ENCODE results near the gene NT5C.

Gene NT5C

DNA sequence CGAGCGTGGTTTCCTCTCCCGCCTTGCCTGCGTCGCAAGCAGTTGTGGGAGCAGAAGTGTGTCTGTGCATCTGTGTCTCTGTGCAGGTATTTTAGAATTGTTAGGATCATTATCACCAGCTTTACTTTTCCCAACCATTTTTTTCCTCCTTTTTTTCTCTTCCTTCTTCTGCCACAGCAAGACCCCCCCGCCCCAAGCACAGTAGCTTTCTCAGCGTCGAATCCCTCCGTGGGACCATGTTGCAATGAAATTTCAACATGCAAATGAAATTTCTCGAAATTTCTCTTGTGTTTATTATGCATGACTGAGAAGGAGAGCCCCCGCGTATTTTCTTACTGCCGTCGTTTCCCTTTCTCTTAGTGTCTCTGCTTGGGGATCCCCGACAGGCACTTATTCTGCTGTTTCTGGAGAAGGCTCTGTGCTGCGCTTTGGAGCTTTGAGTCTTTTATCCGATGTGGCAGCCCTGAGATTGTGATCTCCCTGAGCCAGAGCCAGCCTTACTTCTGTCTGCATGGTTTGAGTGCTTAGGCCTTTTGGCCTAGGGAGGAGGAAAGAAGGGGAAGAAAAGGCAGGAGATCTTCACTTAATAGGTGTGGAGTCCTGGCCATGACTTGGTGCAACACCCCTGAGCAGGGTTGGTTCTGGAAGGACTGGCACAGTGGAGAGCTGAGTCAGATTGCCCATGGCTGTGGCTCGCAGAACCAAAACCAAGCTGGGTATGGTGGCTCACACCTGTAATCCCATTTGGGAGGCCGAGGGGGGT, 16.8 kb downstream of the NT5C start:
- Mint-ChIP-seq H3K4me3 (peak overlapping the region; percentile 64 to 68 (median 67)), H3K4me1 (peaks cover 27% of the 10 kb centered on the region), H3K27ac (peak overlapping the region; percentile 68 to 80 (median 78)), H3K36me3 (ENCODE audit: low read depth) (peaks cover 22% of the 10 kb centered on the region), H3K27me3 (ENCODE audit: low read depth) (no peaks in the 10 kb centered on the region), H3K9me3 (no peaks in the 10 kb centered on the region)
- TF ChIP-seq, protein P1, sequence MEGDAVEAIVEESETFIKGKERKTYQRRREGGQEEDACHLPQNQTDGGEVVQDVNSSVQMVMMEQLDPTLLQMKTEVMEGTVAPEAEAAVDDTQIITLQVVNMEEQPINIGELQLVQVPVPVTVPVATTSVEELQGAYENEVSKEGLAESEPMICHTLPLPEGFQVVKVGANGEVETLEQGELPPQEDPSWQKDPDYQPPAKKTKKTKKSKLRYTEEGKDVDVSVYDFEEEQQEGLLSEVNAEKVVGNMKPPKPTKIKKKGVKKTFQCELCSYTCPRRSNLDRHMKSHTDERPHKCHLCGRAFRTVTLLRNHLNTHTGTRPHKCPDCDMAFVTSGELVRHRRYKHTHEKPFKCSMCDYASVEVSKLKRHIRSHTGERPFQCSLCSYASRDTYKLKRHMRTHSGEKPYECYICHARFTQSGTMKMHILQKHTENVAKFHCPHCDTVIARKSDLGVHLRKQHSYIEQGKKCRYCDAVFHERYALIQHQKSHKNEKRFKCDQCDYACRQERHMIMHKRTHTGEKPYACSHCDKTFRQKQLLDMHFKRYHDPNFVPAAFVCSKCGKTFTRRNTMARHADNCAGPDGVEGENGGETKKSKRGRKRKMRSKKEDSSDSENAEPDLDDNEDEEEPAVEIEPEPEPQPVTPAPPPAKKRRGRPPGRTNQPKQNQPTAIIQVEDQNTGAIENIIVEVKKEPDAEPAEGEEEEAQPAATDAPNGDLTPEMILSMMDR (IDR thresholded peaks at IDR 0.05; ENCODE audit: unreplicated experiment in 3 of 3): no peak

DNA sequence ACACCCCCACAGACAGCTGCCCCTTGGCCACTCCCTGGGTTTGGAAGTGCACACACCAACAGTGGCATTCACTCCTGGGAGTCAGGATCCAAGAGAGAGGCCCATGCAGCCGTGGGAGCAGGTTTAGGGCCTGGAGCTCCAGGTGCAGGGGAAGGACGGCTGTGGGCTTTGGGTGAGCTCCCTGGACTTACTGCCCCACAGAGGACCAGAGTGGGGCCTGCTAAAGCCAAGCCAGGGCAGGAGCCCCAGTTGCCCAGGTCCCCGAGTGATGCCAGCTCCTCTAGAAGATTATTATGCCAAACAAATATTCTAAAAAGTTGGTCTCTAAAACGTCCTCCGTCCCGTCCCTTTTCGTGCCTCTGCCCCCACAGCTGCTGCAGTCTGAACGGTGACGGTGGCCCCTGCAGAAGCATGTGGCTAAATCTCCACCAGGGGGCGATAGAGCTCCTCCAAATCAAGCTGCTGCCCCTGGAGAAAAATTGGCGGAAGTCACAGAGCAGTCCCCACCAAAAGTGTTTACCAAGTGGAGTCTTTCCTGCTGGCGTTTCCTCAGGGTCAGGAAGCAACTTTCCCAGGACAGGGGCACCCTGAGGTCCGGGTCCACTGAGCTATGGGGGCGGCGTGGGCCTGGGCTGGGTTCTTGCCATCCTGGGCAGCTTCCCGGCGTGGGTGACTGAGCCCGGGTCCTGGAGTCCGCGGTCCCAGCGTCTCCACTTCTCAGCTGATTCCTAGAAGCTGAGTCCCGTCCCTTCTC, 17.6 kb downstream of the NT5C start:
- Mint-ChIP-seq H3K9me3 (no peaks in the 10 kb centered on the region), H3K36me3 (ENCODE audit: low read depth) (peaks cover 19% of the 10 kb centered on the region), H3K4me3 (peak overlapping the region; percentile 64 to 68 (median 67)), H3K4me1 (peaks cover 27% of the 10 kb centered on the region), H3K27ac (peak overlapping the region; percentile 68 to 80 (median 78)), H3K27me3 (ENCODE audit: low read depth) (peaks cover under 1% of the 10 kb centered on the region)
- TF ChIP-seq, protein P1 (IDR thresholded peaks at IDR 0.05; ENCODE audit: unreplicated experiment in 3 of 3): peak; percentile 91 to 93 (median 92)

DNA sequence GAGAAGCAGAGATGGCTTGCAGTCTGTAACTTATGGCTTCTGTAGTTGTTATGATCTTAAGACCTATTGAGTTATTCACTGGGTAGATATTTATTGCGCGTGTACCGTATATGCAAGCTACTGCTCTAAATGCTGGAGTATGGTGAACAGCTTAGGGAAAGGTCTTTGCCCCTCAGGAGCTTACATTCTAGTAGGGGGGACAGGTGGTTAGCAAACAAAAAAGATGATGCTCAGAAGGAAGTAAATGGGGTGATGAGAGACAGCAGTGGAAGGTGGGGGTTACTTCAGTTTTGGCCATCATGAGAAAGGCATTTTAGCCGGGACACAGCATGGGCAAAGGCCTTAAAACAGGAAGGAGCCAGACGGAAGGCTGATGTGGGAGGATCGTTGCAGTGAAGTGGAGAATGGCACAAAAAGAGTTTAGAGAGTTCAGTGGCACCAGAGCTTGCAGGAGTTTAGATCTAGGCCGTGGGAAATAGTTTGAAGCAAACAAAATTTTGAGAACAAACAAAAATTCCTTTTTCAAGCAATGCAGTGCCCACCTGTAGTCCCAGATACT, 19.7 kb downstream of the NT5C start:
- Mint-ChIP-seq H3K4me3 (peak overlapping the region; percentile 29 to 74 (median 55)), H3K4me1 (peaks cover 27% of the 10 kb centered on the region), H3K27me3 (ENCODE audit: low read depth) (peaks cover 8% of the 10 kb centered on the region), H3K9me3 (no peaks in the 10 kb centered on the region), H3K36me3 (ENCODE audit: low read depth) (peaks cover 12% of the 10 kb centered on the region), H3K27ac (no peak overlapping the region)
- TF ChIP-seq, protein P1 (IDR thresholded peaks at IDR 0.05; ENCODE audit: unreplicated experiment in 3 of 3): no peak

DNA sequence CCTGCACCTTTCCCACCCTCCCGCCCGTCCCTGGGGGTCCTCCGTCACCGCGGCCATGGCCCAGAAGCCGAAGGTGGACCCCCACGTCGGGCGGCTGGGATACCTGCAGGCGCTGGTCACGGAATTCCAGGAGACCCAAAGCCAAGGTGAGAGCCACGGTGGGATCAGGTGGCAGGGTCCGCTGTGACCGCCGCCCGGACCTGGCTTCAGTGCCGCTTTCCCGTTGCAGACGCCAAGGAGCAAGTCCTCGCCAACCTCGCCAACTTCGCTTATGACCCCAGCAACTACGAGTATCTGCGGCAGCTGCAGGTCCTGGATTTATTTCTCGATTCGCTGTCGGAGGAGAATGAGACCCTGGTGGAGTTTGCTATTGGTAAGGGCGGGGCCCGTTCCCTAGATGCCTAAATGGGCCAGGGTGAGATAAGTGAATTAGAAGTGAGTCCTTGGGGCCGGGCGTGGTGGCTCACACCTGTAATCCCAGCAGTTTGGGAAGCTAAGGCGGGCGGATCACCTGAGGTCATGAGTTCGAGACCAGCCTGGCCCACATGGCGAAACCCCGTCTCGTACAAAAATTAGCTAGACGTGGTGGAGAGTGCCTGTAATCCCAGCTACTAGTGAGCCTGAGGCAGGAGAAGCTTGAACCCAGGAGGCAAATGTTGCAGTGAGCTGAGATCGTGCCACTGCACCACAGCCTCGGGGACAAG, 21.2 kb downstream of the NT5C start:
- Mint-ChIP-seq H3K27ac (peak overlapping the region in 1 of 3 experiments; percentile 43), H3K4me3 (peak overlapping the region; percentile 87 to 90 (median 89)), H3K9me3 (no peaks in the 10 kb centered on the region), H3K4me1 (peaks cover 34% of the 10 kb centered on the region), H3K27me3 (ENCODE audit: low read depth) (peaks cover 18% of the 10 kb centered on the region), H3K36me3 (ENCODE audit: low read depth) (peaks cover 16% of the 10 kb centered on the region)
- TF ChIP-seq, protein P1 (IDR thresholded peaks at IDR 0.05; ENCODE audit: unreplicated experiment in 3 of 3): no peak

DNA sequence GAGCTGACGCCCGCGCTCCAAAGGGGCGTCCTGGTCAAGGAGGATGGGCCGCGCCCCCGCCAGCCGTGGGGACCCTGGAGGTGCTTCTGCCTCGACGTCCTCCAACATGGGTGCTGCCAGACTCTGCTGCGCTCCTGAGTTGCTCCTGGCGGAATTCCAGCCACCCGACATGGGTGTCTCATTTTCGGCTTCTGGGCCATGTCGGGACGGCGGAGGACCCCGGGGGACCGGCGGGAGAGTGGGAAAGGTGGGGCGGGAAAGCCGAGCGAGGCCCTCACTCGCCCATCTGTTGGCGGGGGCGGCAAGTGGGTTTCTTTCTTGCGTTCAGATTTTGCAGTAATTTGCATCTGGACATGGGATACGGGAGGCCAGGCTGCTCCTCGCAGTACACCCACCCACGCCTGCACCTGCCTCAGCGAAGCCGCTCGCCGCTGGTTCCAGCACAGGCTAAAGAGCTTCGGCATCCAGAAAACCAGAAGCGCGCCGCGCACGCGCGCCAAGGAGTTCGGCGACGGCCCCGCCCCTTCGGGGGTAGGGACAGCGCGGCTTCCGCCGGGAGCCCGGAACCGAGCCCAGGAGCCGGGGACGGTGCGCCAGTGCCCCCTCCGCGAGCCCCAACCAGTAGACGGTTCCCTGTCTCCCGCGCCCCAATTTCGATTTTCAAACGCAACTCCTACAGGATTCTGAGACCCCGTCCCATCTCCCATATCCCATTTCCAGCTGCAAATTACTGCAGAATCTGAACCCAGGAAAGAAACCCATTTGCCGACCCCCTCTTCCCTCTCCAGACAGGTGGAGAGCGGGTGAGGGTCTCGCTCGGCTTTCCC, 21.9 kb downstream of the NT5C start, which contains the start of gene ARMC7:
TSS of gene ARMC7 (plus strand) at position 563 of the 827 bp plus-strand sequence. CDS start 320 bp downstream, outside the sequence.
- TF ChIP-seq, protein P1 (IDR thresholded peaks at IDR 0.05; ENCODE audit: unreplicated experiment in 3 of 3): no peak
- H3K36me3 Mint-ChIP-seq (ENCODE audit: low read depth): peaks cover 17% of the 10 kb centered on the region
- H3K27ac Mint-ChIP-seq: peak within 1 kb of the TSS in 1 of 3 experiments; percentile 43
- H3K4me1 Mint-ChIP-seq: peaks cover 31% of the 10 kb centered on the region
- H3K9me3 Mint-ChIP-seq: no peaks in the 10 kb centered on the region
- peaks cover 18% of the 10 kb centered on the region for H3K27me3 Mint-ChIP-seq (ENCODE audit: low read depth)
- peak within 1 kb of the TSS; percentile 87 to 91 (median 90) for H3K4me3 Mint-ChIP-seq

All from nephron (organoid).